Measurements from ENCODE around the gene MCOLN3.

The MCOLN3 gene

DNA sequence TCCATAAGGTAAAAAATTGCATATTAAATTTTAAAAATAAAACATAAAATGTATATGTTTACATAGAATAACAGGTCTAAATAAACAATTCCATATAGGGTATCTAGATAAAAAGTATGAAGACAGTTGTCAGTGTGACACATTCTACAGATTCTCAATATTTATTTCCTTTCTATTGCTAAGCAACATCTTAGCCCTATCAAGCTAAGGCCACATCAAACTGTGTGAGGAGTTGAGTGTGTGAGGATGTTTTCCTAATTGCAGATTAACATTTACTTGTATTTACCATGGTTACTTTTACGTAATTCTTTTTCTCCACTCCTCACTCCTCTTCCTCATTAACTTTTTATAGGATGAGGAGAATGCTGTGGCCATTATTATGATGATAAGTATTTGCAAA lies 41.9 kb upstream of the MCOLN3 start:
- no peaks in the 10 kb centered on the region for H3K27me3 ChIP-seq (ENCODE audit: insufficient read depth, poor library complexity, severe bottlenecking)
- H3K4me3 ChIP-seq (replicated peaks; ENCODE audit: insufficient read depth, low read length) = no peak overlapping the region
- DNase-seq (ENCODE audit: low read depth in 1 of 2, low spot score in 1 of 2) = no peak
- TF ChIP-seq, protein P1, sequence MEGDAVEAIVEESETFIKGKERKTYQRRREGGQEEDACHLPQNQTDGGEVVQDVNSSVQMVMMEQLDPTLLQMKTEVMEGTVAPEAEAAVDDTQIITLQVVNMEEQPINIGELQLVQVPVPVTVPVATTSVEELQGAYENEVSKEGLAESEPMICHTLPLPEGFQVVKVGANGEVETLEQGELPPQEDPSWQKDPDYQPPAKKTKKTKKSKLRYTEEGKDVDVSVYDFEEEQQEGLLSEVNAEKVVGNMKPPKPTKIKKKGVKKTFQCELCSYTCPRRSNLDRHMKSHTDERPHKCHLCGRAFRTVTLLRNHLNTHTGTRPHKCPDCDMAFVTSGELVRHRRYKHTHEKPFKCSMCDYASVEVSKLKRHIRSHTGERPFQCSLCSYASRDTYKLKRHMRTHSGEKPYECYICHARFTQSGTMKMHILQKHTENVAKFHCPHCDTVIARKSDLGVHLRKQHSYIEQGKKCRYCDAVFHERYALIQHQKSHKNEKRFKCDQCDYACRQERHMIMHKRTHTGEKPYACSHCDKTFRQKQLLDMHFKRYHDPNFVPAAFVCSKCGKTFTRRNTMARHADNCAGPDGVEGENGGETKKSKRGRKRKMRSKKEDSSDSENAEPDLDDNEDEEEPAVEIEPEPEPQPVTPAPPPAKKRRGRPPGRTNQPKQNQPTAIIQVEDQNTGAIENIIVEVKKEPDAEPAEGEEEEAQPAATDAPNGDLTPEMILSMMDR (IDR thresholded peaks at IDR 0.05; ENCODE audit: insufficient read depth, low read length) = no peak
- TF ChIP-seq SPI1 (IDR thresholded peaks at IDR 0.05; ENCODE audit: borderline replicate concordance, low read depth) (no peak), POLR2AphosphoS5 (IDR thresholded peaks at IDR 0.05; ENCODE audit: low read depth) (no peak), GABPA (IDR thresholded peaks at IDR 0.05; ENCODE audit: low read depth) (no peak)
- TF ChIP-seq, protein P2, sequence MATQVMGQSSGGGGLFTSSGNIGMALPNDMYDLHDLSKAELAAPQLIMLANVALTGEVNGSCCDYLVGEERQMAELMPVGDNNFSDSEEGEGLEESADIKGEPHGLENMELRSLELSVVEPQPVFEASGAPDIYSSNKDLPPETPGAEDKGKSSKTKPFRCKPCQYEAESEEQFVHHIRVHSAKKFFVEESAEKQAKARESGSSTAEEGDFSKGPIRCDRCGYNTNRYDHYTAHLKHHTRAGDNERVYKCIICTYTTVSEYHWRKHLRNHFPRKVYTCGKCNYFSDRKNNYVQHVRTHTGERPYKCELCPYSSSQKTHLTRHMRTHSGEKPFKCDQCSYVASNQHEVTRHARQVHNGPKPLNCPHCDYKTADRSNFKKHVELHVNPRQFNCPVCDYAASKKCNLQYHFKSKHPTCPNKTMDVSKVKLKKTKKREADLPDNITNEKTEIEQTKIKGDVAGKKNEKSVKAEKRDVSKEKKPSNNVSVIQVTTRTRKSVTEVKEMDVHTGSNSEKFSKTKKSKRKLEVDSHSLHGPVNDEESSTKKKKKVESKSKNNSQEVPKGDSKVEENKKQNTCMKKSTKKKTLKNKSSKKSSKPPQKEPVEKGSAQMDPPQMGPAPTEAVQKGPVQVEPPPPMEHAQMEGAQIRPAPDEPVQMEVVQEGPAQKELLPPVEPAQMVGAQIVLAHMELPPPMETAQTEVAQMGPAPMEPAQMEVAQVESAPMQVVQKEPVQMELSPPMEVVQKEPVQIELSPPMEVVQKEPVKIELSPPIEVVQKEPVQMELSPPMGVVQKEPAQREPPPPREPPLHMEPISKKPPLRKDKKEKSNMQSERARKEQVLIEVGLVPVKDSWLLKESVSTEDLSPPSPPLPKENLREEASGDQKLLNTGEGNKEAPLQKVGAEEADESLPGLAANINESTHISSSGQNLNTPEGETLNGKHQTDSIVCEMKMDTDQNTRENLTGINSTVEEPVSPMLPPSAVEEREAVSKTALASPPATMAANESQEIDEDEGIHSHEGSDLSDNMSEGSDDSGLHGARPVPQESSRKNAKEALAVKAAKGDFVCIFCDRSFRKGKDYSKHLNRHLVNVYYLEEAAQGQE (IDR thresholded peaks at IDR 0.05; ENCODE audit: insufficient replicate concordance, low read depth) = no peak
- H3K27ac ChIP-seq (replicated peaks) = no peak overlapping the region

DNA sequence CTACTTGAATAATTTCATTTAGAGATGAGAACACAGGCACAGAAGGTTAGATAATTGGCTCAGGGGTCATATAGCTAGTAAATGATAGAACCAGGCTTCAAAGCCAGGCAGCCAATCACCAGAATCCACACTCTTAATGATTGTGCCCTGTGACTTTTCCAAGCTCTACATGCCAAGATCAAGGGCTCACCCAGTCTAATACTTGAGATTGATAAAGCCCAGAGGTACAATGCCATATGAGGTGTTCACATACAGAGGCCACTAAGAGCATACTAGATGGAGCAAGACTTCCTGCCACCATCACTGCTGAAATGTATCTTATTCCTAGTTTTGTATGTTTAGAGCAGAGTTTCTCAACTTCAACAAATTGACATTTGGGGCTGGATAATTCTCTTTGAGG lies 40.9 kb upstream of the MCOLN3 start:
- no peak for TF ChIP-seq GABPA (IDR thresholded peaks at IDR 0.05; ENCODE audit: low read depth)
- TF ChIP-seq, protein P1 (IDR thresholded peaks at IDR 0.05; ENCODE audit: insufficient read depth, low read length) = no peak
- TF ChIP-seq SPI1 (IDR thresholded peaks at IDR 0.05; ENCODE audit: borderline replicate concordance, low read depth) = no peak
- no peak for TF ChIP-seq POLR2AphosphoS5 (IDR thresholded peaks at IDR 0.05; ENCODE audit: low read depth)
- TF ChIP-seq, protein P2 (IDR thresholded peaks at IDR 0.05; ENCODE audit: insufficient replicate concordance, low read depth) = no peak
- Histone ChIP-seq H3K27ac (replicated peaks) (no peak overlapping the region), H3K4me3 (replicated peaks; ENCODE audit: insufficient read depth, low read length) (no peak overlapping the region), H3K27me3 (ENCODE audit: insufficient read depth, poor library complexity, severe bottlenecking) (no peaks in the 10 kb centered on the region)
- no peak for DNase-seq (ENCODE audit: low read depth in 1 of 2, low spot score in 1 of 2)

DNA sequence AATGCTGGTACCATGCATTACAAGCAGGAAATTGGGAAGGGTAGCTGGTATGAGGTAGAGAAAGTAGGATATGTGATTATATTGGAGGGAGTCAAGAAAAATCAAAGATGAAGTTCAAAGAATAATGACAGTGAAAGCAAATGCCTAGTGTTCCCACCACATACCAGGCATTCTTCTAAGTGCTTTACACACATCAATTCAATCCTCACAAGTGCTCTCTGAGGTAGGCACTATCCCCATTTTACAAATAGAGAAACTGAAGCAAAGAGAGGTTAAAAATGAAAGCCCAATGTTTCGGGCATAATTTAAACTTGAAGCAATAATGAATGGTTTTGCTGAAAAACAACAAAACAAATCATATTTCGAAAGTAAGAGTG lies 40.1 kb upstream of the MCOLN3 start:
- Histone ChIP-seq H3K27ac (replicated peaks) (no peak overlapping the region), H3K4me3 (replicated peaks; ENCODE audit: insufficient read depth, low read length) (no peak overlapping the region), H3K27me3 (ENCODE audit: insufficient read depth, poor library complexity, severe bottlenecking) (no peaks in the 10 kb centered on the region)
- no peak for TF ChIP-seq SPI1 (IDR thresholded peaks at IDR 0.05; ENCODE audit: borderline replicate concordance, low read depth)
- TF ChIP-seq GABPA (IDR thresholded peaks at IDR 0.05; ENCODE audit: low read depth) = no peak
- TF ChIP-seq, protein P1 (IDR thresholded peaks at IDR 0.05; ENCODE audit: insufficient read depth, low read length) = no peak
- TF ChIP-seq, protein P2 (IDR thresholded peaks at IDR 0.05; ENCODE audit: insufficient replicate concordance, low read depth) = no peak
- no peak for TF ChIP-seq POLR2AphosphoS5 (IDR thresholded peaks at IDR 0.05; ENCODE audit: low read depth)
- no peak for DNase-seq (ENCODE audit: low read depth in 1 of 2, low spot score in 1 of 2)

Measured in HL-60 (cell line).